Fibroblast of skin of abdomen (primary cell): Measurements from ENCODE around the gene PACS2.
A peak's percentile ranks its signal among the peaks of the same experiment; 100 is the strongest.
"Not testable (repeated sequence)": the region's sequence is repeated elsewhere in the genome, so short reads cannot be mapped to it uniquely, and the experiment has no call there.

Source experiments
- DNase-seq: peaks from one replicate; pipeline ENCODE4 v3.0.0-alpha.2; 2013

PACS2 gene

DNA sequence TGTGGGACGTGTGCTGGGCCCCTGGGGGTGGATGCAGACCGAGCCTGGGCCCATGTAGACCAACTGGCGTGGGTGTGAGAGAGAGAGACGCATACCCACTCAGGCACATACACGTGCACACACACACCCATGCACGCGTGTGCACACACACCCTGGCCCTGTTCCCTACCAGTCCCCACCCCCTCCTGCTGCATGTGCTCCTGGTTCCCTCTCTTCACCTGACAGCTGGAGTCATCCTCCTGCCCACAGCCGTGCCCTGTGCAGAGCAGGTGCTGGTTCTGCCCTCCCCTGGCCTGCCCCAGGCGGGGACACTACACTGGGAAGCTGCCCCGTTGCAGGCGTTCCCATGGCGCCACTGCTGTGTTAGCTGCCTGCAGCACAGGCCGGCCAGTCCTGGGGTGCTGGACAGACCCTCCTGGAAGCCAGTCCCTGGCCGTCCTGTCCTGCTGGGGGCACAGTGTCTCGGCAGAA, 18.5 kb downstream of the PACS2 start:
- no peak for DNase-seq

GRCh38 chr14:105333613-105334364, 19.2 kb downstream of the PACS2 start:
- no peak for DNase-seq

DNA sequence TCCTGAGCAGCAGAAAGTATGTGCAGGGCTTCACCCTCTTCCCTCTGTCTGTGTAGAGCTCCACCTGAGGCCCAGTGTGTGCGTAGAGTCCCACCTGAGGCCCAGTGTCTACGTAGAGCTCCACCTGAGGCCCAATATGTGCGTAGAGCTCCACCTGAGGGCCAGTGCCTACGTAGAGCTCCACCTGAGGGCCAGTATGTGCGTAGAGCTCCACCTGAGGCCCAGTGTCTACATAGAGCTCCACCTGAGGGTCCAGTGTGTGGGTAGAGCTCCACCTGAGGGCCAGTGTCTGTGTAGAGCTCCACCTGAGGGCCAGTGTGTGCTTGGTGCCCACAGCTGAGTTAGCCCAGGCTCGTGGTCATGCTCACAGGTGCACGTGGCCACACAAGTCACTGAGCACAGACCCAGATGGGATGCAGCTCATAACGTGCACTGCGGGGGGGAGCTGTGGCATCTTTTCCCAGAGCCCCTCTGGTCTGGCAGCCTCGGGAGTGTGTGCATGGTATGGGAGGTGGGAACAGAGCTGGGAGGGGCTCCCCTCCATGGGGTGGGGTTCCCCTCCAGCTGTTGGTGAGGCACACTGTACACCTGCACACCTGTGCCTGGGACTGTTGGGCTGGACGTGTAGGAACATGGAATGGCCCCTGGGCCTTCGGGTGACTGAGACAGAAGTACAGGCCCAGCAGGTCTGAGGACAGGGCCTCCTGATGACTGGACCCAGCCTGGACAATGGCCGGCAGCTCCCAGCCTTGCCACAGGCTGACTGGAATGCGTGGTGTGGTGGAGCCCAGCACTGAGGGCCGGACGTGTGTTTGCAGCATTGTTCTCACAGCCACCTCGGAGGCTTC, 20.1 kb downstream of the PACS2 start:
- DNase-seq, result no peak

GRCh38 chr14:105335231-105335542, 20.6 kb downstream of the PACS2 start:
- DNase-seq, result not testable (repeated sequence)

GRCh38 chr14:105335735-105336476, 21.4 kb downstream of the PACS2 start:
- no peak for DNase-seq

GRCh38 chr14:105336477-105337287, 22.1 kb downstream of the PACS2 start:
- DNase-seq, result no peak

- DNase-seq, result no peak
These were observed 22.9 kb downstream of the PACS2 start for GRCh38 chr14:105337433-105337832.

GRCh38 chr14:105337966-105338741, 23.6 kb downstream of the PACS2 start:
- DNase-seq, result no peak

- peak; percentile 10 for DNase-seq
These were observed 26.5 kb downstream of the PACS2 start for GRCh38 chr14:105340821-105341733.

DNA sequence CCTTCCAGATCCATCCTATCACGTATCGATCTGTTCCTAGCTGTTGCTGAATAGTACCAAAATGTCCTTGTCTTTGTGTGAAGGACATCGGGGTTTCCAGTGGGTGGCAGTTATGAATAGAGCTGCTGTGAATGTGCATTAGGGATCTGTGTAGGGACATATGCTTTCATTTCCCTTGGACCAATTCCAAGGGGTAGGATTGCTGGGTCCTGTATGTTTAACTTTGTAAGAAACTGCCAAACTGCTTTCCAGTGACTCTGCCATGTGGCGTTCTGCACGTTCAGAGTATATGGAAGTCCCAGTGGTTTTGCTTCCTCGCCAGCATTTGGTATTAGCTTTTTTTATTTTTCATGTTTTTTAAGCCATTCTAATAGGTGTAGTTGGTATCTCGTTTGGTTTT, 28.6 kb downstream of the PACS2 start:
- DNase-seq, result no peak

- DNase-seq, result no peak
These were observed 31.6 kb downstream of the PACS2 start for GRCh38 chr14:105346200-105346533.

DNA sequence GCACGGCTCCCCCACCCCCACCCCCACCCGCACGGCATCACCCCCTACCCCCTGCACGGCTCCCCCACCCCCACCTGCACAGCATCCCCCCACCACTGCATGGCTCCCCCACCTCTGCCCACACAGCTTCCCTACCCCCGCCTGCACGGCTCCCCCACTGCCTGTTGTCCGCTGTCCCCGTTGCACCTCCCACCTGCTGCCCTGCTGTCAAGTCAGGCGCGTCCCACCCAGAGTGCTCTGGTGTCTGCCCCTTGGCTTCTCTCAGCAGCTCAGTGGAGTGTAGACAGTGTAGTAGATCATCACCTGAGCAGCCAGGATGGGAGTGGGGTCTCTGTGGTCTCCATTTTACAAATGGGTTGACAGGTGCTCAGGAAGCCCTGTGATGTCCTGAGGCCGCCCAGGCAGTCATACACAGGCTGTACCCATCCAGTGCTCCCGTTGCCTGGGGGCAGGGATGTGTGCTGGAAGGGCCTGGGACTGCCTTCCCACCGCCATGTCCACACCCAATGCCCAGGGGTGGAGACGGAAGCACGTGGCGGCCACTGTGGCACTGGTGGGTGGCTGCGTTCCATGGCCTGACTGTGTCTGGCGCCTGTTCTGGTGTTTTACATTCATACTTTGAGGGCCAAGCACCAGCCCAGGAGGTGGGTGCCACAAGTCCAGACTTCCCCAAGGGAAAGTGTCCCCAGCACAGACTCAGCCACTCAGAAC, 32.5 kb downstream of the PACS2 start:
- DNase-seq, result no peak

GRCh38 chr14:105347587-105347968, 33.0 kb downstream of the PACS2 start:
- DNase-seq, result no peak

GRCh38 chr14:105348169-105348944, 33.8 kb downstream of the PACS2 start:
- DNase-seq, result no peak

- DNase-seq, result no peak
These were observed 34.6 kb downstream of the PACS2 start for GRCh38 chr14:105348945-105349699.

- no peak for DNase-seq
These were observed 35.4 kb downstream of the PACS2 start for GRCh38 chr14:105349992-105350391.

DNA sequence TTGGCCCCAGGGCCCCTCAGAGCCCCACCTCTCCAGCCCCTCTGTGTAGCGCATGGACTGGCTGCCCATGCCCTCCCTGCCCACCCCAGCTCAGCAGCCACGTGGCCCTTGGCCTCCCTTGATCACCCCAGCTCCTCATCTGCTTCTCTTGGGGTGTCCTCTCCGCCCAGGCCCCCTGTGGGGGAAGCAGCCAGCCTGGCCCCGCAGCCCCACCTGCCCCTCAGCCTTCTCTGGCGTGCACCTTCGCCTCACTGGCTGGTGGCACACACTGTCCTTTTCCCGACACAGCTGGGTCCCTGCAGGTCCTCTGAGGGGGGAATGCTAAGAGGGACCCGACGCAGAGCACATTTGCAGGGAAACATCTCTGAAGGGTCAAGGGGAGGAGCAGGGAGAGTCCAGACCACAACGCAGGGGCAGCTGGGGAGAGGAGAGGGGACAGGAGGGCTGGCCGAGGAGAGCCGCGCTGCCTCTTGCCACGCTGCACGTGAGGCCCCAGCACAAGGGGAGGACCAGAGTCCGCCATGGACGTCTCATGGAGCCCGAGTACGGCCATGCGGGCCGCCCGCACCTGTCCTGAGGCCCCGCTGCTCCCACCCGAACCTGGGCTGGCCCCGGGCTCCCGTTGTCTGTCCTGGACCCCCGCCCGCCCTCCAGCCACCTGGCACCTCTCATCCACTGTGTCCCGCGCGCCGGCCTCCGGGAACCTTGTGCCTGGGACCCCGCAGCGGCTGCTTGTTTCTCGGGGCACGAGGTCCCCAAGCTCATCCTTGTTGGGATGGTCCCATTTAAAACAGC, 36.1 kb downstream of the PACS2 start:
- DNase-seq, result no peak
